ENCODE measurements around the gene C22orf39.

DNA sequence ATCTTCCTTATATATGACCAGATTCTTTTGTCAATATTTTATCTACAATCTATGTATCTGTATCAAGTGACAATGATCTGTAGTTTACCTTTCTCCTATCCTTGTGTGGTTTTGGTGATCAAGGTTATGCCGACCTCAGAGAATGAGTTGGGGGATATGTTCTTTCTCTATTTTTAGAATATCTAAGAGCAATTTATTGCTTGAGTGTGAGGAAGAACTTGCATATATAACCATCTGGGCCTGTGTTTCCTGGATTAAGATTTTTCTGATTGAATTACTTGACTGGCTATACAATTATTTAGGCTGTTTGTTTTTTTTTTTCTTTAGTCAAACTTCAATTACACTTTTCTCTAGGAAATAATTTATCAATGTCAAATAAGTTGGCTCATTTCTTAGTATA lies 14.0 kb upstream of the C22orf39 start:
- no peak for TF ChIP-seq ZNF274 (IDR thresholded peaks at IDR 0.05; ENCODE audit: low read depth, low read length)
- TF ChIP-seq YY1 (IDR thresholded peaks at IDR 0.05; ENCODE audit: insufficient read depth, insufficient read length) = no peak

All from NT2/D1 (cell line).